ENCODE measurements around the gene CYBC1. TPM values are rescaled to one million over a fixed set of nuclear protein-coding genes. Genes with fewer than 3 reads are reported as not detected.

Gene CYBC1
- total and polyA plus RNA-seq, 10 donors = 105 to 333 (median 284) TPM

GRCh38 chr17:82424001-82424862, 26.3 kb downstream of the CYBC1 start:
- no peak overlapping the region for H3K4me3 ChIP-seq
- TF ChIP-seq POLR2AphosphoS5 (IDR thresholded peaks at IDR 0.05) = peak in 1 of 3 donors; percentile 26
- TF ChIP-seq CTCF (IDR thresholded peaks at IDR 0.05 in 8 of 11, conservative IDR thresholded peaks at IDR 0.05 in 3 of 11) = peak in 10 of 11 experiments; percentile 31 to 79 (median 62)
- no peak for TF ChIP-seq POLR2A (IDR thresholded peaks at IDR 0.05)
- 86 to 92% (median 88%) methylated on average over 25 of the region's 25 CpGs for WGBS, 5 donors
- peaks cover 8 to 27% (median 11%) of the 10 kb centered on the region in 6 donors for H3K4me1 ChIP-seq
- no peak for DNase-seq
- H3K9me3 ChIP-seq = peaks cover 0 to 6% (median 0%) of the 10 kb centered on the region in 8 donors
- H3K27me3 ChIP-seq (replicated peaks in 1 of 7) = no peaks in the 10 kb centered on the region
- intact Hi-C loops (cut with DNase I; ENCODE audit: low total_unique reads) = no loop called here
- H3K27ac ChIP-seq = no peak overlapping the region
- H3K36me3 ChIP-seq = peaks cover 0 to 49% (median 12%) of the 10 kb centered on the region in 6 donors

GRCh38 chr17:82419540-82419939, 31.0 kb downstream of the CYBC1 start:
- H3K27me3 ChIP-seq (replicated peaks in 1 of 7) = no peaks in the 10 kb centered on the region
- DNase-seq = no peak
- WGBS, 5 donors = 35 to 48% (median 40%) methylated on average over 2 of the region's 2 CpGs
- intact Hi-C loops (cut with DNase I; ENCODE audit: low total_unique reads) = no loop called here
- H3K9me3 ChIP-seq = peaks cover 0 to 6% (median 0%) of the 10 kb centered on the region in 8 donors
- H3K36me3 ChIP-seq = peaks cover 0 to 42% (median 10%) of the 10 kb centered on the region in 6 donors
- TF ChIP-seq CTCF (IDR thresholded peaks at IDR 0.05 in 8 of 11, conservative IDR thresholded peaks at IDR 0.05 in 3 of 11) (no peak), POLR2A (IDR thresholded peaks at IDR 0.05) (no peak), POLR2AphosphoS5 (IDR thresholded peaks at IDR 0.05) (no peak)
- H3K4me3 ChIP-seq = peak overlapping the region in 6 of 8 donors; percentile 14 to 93 (median 84)
- peaks cover 18 to 57% (median 35%) of the 10 kb centered on the region in 6 donors for H3K4me1 ChIP-seq
- peak overlapping the region in 7 of 8 donors; percentile 60 to 97 (median 92) for H3K27ac ChIP-seq

- Histone ChIP-seq H3K4me3 (peak within 1 kb of the TSS; percentile 77 to 93 (median 87)), H3K27ac (peak within 1 kb of the TSS; percentile 85 to 97 (median 92)), H3K9me3 (peaks cover 0 to 6% (median 0%) of the 10 kb centered on the region in 8 donors), H3K27me3 (replicated peaks in 1 of 7) (no peaks in the 10 kb centered on the region), H3K36me3 (peaks cover 0 to 36% (median 10%) of the 10 kb centered on the region in 6 donors), H3K4me1 (peaks cover 18 to 58% (median 38%) of the 10 kb centered on the region in 6 donors)
- peak; percentile 97 for DNase-seq
- intact Hi-C loops (cut with DNase I; ENCODE audit: low total_unique reads) = no loop called here
- WGBS, 5 donors = 1 to 2% (median 2%) methylated on average over 6 to 103 of the region's 108 CpGs
- TF ChIP-seq POLR2AphosphoS5 (IDR thresholded peaks at IDR 0.05) (peak; percentile 78 to 88 (median 84)), POLR2A (IDR thresholded peaks at IDR 0.05) (peak in 1 of 3 donors; percentile 69), CTCF (IDR thresholded peaks at IDR 0.05 in 8 of 11, conservative IDR thresholded peaks at IDR 0.05 in 3 of 11) (peak in 2 of 11 experiments; percentile 16 to 19)
These were observed 32.3 kb downstream of the CYBC1 start, which contains the start of the genes HEXD and OGFOD3 for GRCh38 chr17:82418001-82418986. TSS of gene HEXD (plus strand) at chr17:82418347. CDS start at chr17:82419800, 1,453 bp downstream. TSS of gene OGFOD3 (minus strand) at chr17:82418586. CDS start at chr17:82418485, 101 bp downstream.

Data from spleen (tissue), 11 donors.